ENCODE results near the gene OR2D3.
"Not testable (repeated sequence)": the region's sequence is repeated elsewhere in the genome, so short reads cannot be mapped to it uniquely, and the experiment has no call there.

The OR2D3 gene

DNA sequence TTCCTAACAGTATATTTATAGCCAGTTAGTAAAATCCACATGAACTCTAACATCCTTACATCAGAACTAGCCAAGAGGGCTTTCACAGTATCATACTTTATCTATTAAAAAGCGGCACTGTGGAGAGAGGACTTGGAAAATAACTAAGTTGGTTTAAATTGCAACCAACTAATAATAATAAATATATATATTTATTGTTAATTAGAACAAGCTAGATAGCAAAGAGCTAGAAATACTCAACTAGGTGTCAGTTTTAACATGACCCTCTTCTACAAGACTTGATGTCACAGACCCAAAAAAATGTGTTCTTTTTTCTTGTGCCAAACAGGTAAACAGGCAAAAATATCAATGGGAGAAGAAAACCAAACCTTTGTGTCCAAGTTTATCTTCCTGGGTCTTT is at the start of gene OR2D3:
TSS of gene OR2D3 (plus strand) at position 301 of the 400 bp plus-strand sequence. CDS start at position 301, 0 bp downstream.
- no peak for DNase-seq

DNA sequence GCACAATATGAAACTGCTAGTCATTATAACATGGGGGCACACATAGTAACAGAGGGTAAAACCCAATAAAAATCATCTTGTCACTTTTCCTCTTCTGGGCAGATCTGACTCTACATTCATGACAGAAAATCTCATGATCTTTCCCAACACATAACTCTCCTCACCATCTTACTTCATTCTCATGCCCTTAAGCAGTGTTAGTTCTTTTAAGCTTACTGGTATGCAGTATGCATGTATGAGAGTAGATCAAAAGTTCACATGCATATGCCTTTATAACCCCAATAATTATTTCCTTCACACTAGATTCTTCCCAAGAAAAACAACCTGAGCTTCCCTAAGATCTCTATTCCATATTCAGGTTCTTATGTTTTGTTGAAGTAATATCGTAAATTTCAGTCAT is 49.5 kb upstream of the OR2D3 start:
- DNase-seq = no peak

DNA sequence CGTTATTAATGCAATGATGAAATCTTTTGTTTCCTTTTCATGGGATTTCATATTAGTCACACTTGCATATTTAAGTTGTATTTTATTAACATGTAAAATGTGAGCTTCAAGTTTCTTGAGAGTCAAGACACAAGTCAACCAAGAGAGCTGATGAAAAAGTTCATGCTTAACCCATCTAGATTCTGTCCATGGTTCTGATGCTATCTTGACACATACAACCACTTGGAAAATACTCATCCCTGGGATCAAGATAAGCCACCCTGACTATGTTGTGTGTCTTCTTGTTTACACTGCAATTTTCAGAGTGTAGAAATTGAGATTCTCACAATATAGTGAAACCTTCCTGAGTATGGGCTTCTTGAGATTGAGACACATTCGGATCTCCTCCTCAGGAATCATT is 45.0 kb upstream of the OR2D3 start:
- no peak for DNase-seq

DNA sequence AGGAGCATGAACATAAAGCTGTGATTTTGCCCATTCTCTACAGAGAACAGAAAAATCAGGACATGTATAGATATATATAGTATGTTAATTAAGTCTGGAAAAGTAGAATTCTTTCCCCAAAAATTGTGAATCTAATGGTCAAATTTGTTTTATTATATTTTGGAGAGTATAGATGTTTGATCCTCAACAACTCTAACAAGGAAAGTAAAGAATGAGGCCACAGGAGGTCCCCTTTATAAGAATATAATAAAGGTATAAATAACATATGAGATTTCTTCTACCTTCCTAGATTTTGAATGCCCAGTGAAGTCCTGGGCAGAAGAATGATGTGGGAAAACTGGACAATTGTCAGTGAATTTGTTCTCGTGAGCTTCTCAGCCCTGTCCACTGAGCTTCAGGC is 44.5 kb upstream of the OR2D3 start, which contains the start of gene OR10A4:
TSS of gene OR10A4 (plus strand) at position 301 of the 400 bp plus-strand sequence. CDS start at position 324, 23 bp downstream.
- no peak for DNase-seq

GRCh38 chr11:6876914-6877313 is 43.9 kb upstream of the OR2D3 start:
- no peak for DNase-seq

DNA sequence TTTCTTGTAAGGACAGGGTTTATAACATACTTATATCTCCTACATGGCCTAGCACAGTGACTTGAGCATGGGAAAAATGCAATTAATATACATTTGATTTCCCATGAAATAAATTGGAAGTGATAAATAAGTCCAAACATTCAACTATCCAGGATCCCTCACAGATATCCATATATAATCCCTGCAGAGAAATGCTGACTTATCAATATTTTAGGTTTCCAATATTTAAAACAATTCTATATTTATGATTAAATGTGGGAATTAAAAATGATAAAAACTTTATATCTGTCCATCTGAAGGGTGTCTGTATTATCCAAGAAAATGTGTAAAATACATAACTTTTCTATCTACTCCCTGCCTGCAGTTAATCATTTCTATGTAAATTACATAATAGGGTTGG is 38.1 kb upstream of the OR2D3 start:
- DNase-seq = no peak

DNA sequence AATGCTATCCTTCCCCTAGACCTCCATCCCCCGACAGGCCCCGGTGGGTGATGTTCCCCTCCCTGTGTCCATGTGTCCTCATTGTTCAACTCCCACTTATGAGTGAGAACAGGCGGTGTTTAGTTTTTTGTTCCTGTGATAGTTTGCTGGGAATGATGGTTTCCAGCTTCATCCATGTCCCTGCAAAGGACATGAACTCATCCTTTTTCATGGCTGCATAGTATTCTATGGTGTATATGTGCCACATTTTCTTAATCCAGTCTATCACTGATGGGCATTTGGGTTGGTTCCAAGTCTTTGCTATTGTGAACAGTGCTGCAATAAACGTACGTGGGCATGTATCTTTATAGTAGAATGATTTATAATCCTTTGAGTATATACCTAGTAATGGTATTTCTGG is 33.1 kb upstream of the OR2D3 start:
- DNase-seq = not testable (repeated sequence)

GRCh38 chr11:6888830-6889229 is 32.0 kb upstream of the OR2D3 start:
- no peak for DNase-seq

GRCh38 chr11:6889835-6890234 is 31.0 kb upstream of the OR2D3 start:
- no peak for DNase-seq

DNA sequence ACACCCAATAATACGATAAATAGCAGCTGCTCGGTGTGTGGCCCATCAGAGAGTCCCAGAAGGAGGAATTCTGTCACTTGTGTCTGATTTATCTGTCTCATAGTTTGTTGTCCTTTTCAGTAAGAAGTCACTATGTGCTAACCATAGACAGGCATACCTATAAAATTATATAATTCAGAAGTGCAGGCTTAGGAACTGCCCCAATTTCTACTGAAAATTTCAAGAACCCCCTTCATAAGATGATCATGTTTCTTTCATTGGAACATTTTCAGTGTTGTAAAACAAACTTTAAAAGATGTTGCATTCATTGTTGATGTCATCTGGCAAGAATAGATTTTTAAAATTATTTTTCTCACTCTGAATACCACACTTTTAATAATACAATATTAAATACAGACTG is 28.4 kb upstream of the OR2D3 start, which contains the start of gene OR2D2:
TSS of gene OR2D2 (minus strand) at position 101 of the 400 bp plus-strand sequence. CDS start at position 101, 0 bp downstream.
- DNase-seq = no peak

DNA sequence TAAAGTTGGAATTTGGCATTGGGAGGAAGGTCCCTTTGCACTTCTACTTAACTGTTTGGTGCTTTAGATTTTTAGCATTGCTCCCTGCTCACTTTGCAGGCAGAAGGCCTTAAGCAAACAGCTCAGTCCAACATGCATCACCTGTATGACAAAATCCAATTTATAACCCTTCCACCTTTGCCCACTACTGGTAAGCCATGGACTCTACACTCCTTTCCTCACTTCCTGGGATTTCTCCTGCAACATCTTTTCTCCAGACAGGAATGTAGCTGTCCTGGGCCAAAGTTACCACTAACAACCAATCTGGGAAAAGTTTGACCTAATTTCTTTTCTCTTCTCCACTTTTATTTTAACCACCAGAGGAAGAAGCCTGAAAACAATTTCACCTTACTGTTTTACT is 26.7 kb upstream of the OR2D3 start:
- no peak for DNase-seq

DNA sequence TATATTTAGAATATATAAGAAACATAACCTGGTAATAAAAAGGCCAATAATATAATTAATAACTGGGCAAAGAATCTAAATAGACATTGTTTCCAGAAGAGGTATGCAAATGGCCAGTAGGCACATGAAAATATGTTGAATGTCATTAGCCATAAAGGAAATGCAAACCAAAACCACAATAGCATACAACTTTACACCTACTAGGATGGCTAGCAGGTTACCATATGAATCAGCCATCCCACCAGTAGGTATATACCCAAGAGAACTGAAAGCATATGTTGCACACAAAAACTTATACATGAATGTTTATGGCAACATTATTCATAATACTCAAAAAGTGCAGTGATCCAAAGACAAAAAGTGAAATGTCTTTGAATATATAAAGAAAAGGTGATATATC is 25.8 kb upstream of the OR2D3 start:
- no peak for DNase-seq

DNA sequence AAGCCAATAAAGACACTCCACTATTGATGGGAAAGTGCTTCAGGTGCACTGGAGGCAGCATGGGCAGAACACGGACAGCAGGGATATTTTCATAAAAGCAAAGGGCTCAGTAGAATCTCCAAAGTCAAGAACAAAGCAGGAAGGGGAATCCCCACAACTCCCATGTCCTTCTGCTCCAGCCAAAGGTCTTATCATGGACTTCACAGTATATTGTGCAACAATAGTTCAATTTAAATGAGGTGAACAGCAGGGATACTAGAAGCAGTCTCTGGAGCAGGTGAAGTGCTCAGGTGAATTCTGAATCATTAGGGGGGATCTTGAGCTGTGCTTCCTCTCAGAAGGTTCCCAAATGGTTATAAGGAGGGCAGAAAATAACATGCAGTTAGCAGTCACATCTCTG is 21.9 kb upstream of the OR2D3 start:
- DNase-seq = no peak

DNA sequence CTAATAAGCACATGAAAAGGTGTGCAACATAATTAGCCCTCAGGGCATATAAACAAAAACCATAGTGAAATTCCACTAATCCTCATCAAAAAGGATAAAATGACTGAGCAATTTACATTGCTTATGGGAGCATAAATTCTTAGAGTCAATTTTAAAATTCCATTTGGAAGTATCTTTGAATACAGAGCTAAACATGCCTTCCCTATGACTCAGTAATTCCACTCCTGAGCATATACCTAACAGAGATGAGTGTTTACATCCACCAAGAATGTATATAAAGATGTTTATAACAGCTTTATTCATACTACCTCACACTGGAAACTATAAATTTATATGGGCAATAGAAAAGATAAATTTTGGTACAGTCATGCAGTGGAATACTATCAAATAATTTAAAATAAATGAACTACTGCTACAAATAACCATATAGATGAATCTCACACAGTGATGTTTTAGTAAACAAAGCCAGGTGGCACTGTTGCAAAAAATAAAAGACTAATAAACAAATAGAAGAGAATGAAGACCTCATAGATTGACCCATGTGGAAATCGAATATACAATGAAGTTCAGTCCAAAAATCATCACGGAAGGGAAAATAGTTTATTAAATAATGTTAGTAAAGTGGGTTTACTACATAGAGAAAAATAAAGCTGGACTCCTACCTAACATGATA is 20.3 kb upstream of the OR2D3 start:
- DNase-seq = no peak

GRCh38 chr11:6904804-6905203 is 16.0 kb upstream of the OR2D3 start:
- not testable (repeated sequence) for DNase-seq

DNA sequence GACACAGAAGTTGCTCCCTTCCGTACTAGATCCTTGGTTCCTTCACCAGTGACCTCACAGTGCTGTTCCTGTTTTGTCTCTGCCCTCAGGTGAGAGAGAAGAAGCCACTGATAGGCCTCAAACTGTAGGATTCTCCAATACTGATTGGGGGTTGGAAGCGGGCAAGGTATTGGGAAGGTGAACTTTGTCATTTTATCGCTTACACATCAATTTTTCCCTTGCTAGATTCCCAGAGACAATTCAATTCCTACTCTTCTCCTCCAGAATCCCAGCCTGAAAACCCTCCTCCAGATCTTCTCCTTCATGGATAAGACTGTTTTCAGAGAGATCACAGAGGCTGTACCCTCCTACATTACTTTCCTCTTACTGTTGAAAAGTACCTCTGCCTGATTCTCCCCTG is 9.4 kb upstream of the OR2D3 start:
- no peak for DNase-seq

DNA sequence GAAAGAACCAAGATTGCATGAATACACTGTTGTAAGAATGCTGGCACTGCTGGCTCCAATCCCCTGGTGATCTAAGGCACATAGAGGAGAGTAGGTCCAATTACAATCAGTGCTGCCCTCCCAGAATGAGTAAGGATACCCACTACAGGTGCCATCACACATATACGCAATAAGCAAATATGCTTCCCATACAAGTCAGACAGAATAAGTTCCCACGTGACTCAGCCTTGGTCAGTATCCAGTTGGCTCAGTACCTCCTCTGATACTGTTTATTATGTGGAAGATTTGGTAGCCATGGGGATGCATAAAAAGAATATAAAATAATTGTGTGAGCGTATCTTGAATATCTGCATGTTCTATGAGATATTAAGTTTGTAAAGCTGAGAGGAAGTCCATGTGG is 8.9 kb upstream of the OR2D3 start:
- DNase-seq = no peak

- DNase-seq = no peak
These were observed 1.1 kb upstream of the OR2D3 start for GRCh38 chr11:6919698-6920097.

- DNase-seq = no peak
These were observed 4.3 kb downstream of the OR2D3 start for GRCh38 chr11:6925007-6925577.

- no peak for DNase-seq
These were observed 4.9 kb downstream of the OR2D3 start for GRCh38 chr11:6925636-6926207.

GRCh38 chr11:6926208-6927029 is 5.6 kb downstream of the OR2D3 start, which contains the start of gene ZNF215:
ZNF215 (plus strand) TSS chr11:6926426; CDS start chr11:6932273, 5,847 bp downstream.
- no peak for DNase-seq

DNA sequence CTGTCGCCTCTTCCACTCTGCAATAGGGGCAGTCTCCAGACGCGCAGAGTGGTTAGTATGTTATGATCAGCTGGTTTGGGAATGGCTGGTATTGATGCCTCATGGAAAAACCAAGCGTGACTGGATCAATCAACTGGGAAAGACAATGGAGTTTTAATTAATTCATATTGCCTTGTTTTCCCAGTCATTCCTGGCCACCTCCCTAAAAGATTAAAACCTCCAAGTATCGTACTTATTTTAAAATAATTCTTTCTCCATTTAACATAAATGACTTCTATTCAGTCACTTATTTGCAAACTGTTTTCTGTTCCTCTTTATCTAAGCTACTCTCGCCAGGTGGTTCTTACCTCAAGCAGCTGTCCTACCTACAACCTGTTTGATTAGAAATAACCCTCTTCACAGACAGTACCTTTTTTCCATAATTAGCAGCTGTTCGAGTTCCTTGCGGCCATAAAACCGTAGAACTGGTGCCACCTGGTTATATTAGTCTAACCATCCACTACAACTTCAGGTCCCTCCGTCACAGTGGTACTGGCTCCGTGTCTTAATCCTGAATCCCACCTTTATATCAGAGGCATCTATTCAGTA is 6.3 kb downstream of the OR2D3 start:
- DNase-seq = no peak

DNA sequence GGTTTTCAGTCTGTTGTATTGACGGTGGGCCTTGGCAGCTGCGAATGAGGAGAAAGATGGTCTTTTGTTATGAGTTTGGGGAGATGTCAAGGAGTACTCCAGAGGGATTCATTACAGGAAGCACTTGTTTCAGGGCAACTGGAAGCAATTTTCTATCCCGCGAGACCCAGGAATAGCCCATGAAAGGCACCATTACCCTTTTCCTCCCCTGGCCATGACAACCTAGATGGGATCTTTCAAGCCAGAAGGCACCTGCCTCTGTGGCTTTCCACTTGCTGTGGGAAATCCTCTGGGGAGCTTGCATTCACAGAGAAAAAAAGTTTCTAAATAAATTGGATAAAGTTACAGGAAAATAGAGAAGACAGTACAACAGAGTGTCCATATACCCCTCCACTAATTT is 8.1 kb downstream of the OR2D3 start:
- no peak for DNase-seq

Data from KG1 (cell line).